Measurements from ENCODE around the gene MBD3L3.
"Not testable (repeated sequence)": the region's sequence is repeated elsewhere in the genome, so short reads cannot be mapped to it uniquely, and the experiment has no call there.

- TF ChIP-seq CTCF (IDR thresholded peaks at IDR 0.05; ENCODE audit: low read depth, low read length); POLR2A (IDR thresholded peaks at IDR 0.05; ENCODE audit: extremely low read depth, insufficient read length); MAX (IDR thresholded peaks at IDR 0.05; ENCODE audit: low read depth, low read length): not testable (repeated sequence)
Measured at GRCh38 chr19:7049021-7049420, 9.5 kb downstream of the MBD3L3 start, which contains the start of gene MBD3L2.
